Testis (tissue), 2 donors: ENCODE results near the gene RSBN1L.

Source experiments
- POLR2A ChIP-seq: fragments of 450-650 bp; IDR thresholded peaks from one replicate; pipeline ENCODE4 v1.6.1; 2017; ENCODE audit warnings: antibody characterized with exemption, mild to moderate bottlenecking, moderate library complexity
- TF ChIP-seq, protein P1 (sequence below), 3 experiments: fragments of 450-650 bp in 2 of 3; fragments of 200-600 bp in 1 of 3; sonication (generic) in 1 of 3; IDR thresholded peaks; one replicate each; pipeline ENCODE4 v1.5.1; 2016 to 2019; ENCODE audit warnings: antibody characterized with exemption in 3 of 3, mild to moderate bottlenecking in 2 of 3, moderate library complexity in 1 of 3

DNA sequence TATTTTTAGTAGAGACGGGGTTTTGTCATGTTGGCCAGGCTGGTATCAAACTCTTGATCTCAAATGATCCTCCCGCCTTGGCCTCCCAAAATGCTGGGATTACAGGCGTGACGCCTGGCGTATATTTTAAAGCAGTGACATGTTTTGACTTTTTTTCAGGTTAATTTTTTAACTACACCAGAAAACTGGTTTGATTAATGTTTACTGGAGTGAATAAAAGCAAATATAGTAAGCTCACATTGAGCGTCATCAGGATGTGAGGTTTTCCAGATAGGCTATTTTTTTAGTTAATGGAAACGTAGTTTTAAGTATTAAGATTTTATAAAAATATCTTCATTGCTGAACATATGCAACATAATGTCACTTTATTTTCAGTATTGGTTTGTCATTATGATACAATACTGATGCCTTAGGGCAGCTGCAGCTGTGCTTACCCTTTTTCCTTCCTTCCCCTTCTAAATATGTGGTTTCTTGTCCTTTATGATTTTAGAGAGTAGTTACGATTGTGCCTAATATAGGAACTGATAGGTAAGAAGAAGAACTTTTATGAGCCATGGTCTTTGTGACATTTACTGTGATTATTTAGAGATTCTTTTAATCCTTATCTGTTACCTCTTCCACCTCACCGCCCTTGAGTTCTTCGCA, 64.7 kb downstream of the RSBN1L start:
- TF ChIP-seq, protein P1, sequence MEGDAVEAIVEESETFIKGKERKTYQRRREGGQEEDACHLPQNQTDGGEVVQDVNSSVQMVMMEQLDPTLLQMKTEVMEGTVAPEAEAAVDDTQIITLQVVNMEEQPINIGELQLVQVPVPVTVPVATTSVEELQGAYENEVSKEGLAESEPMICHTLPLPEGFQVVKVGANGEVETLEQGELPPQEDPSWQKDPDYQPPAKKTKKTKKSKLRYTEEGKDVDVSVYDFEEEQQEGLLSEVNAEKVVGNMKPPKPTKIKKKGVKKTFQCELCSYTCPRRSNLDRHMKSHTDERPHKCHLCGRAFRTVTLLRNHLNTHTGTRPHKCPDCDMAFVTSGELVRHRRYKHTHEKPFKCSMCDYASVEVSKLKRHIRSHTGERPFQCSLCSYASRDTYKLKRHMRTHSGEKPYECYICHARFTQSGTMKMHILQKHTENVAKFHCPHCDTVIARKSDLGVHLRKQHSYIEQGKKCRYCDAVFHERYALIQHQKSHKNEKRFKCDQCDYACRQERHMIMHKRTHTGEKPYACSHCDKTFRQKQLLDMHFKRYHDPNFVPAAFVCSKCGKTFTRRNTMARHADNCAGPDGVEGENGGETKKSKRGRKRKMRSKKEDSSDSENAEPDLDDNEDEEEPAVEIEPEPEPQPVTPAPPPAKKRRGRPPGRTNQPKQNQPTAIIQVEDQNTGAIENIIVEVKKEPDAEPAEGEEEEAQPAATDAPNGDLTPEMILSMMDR (IDR thresholded peaks at IDR 0.05) = no peak
- TF ChIP-seq POLR2A = no peak
